ENCODE data around the gene ATP13A4. TPM values are rescaled to one million over a fixed set of nuclear protein-coding genes. Genes with fewer than 3 reads are reported as not detected.

Gene ATP13A4, protein sequence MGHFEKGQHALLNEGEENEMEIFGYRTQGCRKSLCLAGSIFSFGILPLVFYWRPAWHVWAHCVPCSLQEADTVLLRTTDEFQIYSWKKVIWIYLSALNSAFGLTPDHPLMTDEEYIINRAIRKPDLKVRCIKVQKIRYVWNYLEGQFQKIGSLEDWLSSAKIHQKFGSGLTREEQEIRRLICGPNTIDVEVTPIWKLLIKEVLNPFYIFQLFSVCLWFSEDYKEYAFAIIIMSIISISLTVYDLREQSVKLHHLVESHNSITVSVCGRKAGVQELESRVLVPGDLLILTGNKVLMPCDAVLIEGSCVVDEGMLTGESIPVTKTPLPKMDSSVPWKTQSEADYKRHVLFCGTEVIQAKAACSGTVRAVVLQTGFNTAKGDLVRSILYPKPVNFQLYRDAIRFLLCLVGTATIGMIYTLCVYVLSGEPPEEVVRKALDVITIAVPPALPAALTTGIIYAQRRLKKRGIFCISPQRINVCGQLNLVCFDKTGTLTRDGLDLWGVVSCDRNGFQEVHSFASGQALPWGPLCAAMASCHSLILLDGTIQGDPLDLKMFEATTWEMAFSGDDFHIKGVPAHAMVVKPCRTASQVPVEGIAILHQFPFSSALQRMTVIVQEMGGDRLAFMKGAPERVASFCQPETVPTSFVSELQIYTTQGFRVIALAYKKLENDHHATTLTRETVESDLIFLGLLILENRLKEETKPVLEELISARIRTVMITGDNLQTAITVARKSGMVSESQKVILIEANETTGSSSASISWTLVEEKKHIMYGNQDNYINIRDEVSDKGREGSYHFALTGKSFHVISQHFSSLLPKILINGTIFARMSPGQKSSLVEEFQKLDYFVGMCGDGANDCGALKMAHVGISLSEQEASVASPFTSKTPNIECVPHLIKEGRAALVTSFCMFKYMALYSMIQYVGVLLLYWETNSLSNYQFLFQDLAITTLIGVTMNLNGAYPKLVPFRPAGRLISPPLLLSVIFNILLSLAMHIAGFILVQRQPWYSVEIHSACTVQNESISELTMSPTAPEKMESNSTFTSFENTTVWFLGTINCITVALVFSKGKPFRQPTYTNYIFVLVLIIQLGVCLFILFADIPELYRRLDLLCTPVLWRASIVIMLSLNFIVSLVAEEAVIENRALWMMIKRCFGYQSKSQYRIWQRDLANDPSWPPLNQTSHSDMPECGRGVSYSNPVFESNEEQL
- 20.5 TPM for total RNA-seq

DNA sequence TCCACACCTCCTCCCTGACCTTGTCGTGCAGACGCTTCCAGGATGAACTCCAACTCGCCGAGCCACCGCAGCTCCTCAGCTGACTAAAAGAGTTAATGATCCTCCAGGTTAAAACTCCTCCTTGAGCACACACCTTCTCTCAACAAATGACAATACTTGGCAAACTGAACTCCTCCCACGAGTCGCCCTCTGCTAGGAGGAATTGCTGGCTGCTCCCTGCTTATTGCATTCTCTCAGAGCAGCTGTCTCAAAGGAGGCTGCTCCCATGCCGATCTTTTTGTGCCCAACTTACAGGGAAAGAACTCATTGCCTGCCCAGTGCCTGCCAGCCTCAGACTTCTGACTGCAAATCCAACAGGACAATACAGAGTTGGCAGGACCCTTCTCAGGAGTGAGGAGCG lies at the start of gene ATP13A4:
Gene ATP13A4, minus strand, starts transcription at position 85 of the 400 bp plus-strand sequence. CDS start 96 bp downstream, outside the sequence.
- ATAC-seq: peak; percentile 85

DNA sequence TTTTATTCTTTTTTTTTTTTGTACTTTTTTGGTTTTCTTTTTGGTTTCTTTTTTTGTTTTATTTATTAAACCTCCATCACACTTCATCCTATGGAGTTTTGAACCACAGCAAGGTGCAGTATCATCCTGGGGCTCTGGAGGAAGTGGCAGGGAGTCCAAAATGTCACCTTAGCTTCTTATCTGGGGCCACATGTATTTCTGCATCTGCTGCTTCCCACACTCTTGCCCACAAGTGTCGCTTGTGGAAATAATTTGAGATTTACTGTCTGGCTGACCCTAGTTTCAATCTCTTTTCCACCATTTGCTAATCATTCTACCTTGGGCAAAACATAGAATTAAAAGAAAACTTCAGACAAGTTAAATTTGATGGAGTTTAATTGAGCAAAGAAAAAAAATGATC lies 44.7 kb upstream of the ATP13A4 start:
- no peak for ATAC-seq

DNA sequence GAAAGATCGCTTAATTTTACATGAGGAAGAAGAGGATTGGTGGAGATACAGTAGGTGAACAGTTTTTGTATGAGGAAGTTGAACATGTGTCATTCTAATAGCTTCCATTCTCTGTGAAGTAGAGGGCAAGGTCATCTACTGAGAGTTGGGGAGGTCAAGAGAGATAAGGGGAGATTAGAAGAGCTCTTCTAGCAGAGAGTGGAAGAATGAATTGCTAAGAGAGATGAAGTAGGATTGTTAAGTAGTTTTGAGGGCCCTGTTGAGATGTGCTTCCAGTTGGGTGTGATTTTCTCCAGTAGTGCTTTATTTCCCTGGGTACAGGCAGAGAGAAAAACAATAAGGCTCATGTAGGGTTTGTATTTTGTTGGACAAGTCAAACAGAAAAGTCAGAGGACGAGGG lies 43.5 kb upstream of the ATP13A4 start:
- ATAC-seq: no peak

DNA sequence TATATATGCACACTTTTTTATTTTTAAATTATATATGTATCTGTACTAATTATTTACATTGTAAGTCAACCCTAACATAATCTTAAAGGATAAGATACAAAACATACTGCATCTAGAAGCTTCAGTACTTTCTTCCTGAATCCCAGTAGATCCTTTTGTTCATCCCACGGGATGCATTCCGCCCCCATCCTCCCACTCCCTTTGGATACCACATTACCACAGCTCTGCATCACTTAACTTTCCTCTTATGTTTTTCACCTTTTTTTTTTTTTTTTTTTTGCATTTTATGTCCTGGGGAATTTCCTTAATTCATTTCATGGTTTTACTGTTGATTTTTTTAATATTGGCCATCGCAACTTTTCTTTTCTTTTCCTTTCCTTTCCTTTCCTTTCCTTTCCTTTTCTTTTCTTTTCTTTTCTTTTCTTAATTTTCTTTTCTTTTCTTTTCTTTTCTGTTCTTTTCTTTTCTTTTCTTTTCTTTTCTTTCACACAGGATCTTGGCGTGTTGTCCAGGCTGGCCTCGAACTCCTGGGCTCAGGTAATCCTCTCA lies 41.3 kb upstream of the ATP13A4 start:
- no peak for ATAC-seq

DNA sequence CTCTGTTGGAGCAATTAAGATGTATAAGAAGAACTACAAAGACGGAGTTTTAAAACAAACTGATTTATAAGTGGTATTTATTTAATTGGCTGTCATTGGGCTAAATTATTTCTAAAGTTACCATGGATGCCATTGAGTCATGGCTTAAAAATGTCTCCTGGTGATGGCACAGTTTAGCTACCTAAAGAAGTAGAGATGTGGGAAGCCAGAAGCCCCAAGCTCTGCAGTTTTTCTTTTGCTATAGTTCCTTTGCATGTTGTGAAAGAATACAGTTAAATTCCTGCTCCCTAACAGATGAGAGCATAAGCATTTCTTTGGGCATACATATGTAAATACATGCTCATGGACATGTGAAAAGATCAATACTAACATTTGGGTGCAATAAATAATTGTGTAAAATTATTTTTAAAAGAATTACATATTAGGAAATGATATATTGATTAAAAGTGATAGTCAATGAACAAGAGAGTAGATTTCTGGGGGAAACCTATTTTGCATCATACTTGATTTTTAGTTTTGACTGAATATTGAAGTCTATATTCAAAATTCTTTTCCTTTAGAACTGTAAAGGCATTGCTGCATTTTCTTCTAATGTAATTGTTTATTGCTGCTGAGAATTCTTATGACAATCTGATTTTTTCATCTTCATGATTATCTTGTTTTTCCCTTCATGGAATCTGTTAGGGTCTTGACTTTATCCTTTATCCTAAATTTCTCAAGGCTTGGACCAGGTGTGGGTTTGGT lies 40.4 kb upstream of the ATP13A4 start:
- ATAC-seq: no peak

DNA sequence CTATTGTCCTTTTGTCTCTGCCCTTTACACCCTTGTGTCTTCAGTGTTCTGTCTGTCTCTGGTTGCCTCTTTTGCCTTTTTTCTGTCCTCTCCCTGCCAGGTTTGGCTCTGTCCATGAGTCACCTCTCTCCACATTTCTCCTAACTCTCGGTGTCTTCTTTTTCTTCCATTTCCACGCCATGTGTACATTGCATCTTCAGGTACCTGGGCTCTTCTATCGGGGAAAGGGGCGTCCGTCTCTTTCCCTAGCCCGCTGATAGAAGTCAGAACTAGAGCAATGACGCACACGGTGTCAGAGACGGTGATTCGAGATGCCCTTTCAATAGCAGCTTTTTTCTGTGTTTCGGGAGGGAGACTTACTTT lies 39.0 kb upstream of the ATP13A4 start:
- peak; percentile 6 for ATAC-seq

DNA sequence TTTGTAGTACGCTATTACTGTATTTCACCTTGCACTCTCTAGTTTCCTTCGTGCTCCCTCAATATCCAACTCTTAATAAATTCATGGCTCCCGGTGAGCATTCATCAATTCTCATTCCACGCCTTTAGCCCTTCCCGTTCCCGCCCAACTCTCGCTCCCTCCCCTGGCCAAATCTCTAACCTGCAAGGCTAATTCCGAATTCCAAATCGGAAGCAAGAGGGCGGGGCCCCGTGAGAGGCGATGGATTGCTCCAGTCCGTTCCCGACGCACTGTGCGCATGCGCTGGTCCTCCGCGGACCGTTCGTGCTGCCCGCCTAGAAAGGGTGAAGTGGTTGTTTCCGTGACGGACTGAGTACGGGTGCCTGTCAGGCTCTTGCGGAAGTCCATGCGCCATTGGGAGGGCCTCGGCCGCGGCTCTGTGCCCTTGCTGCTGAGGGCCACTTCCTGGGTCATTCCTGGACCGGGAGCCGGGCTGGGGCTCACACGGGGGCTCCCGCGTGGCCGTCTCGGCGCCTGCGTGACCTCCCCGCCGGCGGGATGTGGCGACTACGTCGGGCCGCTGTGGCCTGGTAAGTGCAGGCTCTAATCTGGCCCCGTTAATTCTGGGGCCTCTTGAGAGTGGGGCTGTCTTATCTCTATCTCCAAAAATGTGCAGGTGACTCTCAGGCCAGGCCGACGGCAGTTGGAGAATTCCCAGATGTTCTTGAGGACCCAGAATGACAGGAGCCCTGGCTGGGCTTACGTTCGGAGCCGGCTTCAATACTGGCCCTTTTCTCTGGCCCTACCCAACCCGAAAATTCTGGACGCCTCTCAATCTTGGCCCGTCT lies 38.4 kb upstream of the ATP13A4 start, which contains the start of gene OPA1:
Gene OPA1, plus strand, starts transcription at position 368 of the 827 bp plus-strand sequence. Its CDS starts 170 bp downstream, at position 538.
- ATAC-seq: peak; percentile 97

DNA sequence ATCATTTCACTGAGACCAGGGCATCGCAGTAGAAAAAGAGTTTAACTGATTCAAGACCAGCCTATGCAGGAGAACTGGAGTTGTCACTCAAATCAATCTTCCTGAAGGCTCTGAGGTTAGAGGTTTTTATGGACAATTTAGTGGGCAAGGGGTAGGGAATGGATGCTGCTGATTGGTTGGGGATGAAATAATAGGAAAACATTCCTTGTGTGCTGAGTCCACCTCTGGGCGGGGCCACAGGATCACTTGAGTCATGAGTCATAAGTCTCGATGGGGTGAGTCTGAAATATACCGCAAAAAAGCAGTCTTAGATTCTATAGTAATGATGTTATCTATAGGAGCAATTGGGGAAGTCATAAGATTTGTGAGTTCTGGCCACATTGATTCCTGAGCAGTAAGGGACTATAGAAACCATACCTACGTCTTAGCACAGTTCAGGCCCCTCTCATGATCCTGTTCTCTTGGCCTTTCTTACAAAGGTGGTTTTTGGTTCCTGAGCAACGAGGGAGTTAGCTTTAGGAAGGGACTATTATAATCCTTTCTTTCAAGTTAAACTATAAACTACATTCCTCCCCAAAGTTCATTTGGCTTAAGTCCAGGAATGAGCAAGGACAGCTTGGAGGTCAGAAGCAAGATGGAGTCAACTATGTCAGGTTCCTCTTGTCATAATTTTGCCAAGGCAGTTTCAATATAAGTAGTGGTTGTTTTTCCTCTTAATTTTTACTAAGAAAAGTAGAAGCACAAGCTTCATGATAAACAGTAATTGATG lies 35.6 kb upstream of the ATP13A4 start:
- peak; percentile 47 for ATAC-seq

DNA sequence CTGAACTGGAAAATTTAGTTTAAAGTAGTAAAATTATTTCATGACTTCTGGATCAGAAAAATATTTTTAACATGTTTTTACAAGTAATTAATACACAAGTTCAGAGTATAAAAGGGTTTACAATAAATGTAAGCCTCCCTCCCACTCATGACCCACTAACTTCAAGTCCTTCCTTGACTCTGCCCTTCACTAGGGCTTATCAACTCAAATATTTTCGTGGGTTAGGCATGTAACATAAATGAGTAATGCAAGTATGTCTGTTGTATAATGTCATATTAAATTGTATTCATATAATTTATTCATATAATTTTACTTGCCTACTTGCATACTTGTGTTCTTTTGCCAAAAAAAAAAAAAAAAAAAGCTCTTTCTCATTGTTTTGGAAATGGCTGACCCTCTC lies 34.9 kb upstream of the ATP13A4 start:
- ATAC-seq: no peak

DNA sequence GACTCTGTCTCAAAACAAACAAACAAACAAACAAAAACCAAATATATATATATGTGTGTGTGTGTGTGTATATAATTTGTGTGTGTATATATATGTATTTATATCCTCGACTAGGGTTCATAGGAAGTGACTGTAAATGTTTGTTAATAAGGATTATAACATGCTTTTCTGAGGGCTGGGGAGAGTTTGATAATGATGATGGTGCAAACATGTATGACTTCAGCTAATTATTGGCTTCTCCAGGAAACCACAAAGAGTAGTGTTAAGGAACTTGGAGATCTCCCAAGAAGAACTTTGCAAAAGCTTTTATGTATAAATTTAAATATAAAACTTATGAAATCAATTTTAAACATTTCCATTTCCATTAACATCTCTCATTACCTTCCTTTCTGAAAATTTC lies 34.4 kb upstream of the ATP13A4 start:
- no peak for ATAC-seq

DNA sequence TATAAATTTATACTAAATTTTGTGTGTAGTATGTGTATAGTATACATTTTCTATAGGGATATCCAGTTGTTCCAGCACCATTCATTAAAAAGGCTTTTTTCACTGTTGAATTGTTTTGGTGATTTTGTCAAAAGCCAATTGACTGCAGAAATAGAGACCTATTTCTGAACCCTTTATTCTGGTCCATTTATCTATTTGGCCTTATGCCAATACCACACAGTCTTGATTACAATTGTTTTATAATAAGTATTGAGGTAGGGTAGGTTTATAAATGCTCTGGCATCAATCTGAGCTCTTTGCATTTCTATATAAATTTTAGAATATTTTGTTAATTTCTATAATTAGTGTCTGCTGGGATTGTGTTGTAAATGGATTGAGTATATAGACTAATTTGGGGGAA lies 31.8 kb upstream of the ATP13A4 start:
- ATAC-seq: no peak

DNA sequence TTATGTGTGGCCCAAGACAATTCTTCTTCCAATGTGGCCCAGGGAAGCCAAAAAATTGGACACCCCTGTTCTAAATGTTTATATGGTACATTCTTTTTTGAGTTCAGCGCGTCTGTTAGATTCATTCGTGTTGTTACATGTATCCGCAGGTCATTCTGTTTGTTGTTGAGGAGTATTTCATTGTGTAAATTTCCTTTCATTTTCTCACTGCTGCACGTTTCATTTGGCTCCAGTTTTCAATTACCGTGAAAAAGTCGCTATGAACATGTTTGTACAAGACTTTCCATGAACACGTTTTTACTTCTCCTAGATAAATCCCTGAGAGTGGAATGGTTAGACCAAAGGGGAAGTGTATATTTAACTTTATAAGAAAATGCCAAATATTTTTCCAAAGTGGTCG lies 30.8 kb upstream of the ATP13A4 start:
- ATAC-seq: peak; percentile 61

DNA sequence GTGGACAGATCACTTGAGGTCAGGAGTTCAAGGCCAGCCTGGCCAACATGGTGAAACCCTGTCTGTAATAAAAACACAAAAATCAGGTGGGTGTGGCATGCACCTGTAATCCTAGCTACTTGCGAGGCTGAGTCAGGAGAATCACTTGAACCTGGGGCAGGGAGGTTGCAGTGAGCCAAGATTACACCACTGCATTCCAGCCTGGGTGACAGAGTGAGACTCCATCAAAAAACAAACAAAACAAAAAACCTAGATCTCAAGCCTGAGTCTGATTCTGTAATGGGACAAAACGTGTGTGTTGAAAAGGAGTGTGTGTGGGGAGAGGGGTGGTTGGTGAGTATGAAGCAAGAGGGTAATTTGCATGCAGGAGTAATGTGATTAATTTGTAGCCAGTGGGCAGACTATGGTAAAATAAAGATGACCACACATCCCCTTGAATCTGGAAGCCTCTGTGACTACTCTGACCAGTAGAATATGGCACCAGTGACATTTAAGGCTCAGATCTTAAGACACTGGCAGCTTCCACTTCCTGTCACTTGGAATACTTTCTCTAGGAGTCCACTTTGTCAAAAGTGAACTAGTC lies 19.9 kb upstream of the ATP13A4 start:
- ATAC-seq: no peak

DNA sequence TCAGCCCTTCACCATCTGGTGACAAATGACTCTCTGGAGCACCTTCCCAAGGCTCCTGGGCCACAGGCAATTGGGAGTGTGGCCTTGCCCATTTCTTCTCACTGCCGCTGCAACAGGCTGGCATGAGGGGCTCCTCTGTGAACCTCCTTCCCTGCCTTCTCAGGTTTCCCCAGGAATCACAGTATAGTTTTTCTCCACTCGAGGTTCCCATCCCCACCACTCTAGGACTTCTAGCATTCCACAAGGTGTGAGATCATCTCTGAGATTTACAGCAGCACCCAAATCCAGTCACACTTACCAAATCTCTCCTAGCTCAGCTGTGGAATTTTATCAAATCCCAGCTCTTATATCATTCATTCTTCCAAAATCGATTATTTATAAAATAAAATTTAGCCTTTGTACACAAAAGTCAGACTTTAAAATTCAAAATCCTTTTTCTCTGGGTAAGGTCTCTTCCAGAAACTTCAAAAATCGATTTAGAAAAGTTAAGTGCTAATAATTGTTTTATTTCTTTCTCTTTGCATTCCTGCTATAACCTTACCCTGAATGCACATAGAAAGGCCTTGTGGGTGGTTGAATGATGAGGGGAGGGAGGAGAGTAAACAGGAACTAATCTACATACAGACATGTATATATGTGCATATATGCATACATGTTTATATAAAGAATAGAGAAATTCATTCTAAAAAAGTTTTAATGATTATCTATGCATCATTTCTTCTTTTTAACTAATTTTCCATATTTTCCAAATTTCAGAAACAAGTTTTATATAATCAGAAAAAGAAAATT lies 18.9 kb upstream of the ATP13A4 start:
- no peak for ATAC-seq

DNA sequence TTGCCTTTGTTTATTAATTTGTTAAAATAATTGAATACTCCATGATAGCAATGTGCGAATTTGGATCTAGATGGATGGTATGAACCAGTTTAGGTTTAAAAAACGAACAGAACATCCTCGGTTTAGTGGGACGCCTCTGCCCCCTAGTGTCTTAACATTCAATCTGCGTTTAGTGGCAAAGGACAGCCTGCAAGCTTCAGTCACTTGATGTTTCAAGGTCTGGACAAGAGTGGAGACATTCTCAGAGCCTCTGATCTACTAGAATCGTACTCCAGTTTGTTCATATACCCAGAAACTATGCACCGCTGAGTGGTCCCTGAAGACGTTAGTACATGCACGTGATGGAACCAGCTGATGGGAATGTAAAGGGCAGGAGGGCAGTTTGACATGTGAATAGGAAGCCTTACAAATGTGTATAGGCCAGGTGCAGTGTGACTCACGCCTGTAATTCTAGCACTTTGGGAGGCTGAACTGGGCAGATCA lies 17.8 kb upstream of the ATP13A4 start:
- ATAC-seq: peak; percentile 84

DNA sequence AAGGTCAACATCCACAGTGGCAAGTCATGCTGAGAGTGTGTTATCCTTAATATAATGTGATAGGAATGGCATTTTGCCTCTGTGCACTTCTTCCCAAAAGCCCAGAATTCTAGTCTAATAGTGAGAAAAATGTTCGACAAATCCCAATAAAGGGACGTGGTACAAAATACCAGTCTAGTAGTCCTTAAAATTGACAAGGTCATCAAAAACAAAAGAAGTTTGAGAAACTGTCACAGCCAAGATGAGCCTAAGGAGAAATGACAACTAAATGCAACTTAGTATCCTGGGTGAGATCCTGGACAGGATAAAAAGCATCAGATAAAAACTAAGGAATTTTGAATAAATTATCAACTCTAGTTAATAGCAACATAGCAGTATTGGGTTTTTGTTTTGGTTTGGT lies 14.4 kb upstream of the ATP13A4 start:
- no peak for ATAC-seq

DNA sequence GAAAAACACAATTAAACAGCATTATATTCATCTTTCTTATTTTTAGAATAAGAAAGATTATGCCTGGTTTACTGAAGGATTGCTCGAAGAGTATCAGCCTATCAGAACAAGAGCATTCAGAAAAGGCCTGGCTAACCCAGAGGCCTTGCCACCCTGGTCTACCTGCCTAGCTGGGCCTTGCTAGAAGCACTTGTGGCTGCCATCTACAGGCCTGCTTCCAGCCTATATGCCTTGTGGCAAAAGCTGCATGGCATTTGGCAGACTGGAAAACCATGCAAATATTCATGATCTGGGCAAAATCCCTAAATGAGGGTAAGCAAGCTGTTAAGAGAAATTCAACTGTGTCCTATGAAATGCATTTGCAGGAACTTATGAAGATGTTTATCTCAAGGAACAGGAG lies 9.3 kb upstream of the ATP13A4 start:
- peak; percentile 82 for ATAC-seq

DNA sequence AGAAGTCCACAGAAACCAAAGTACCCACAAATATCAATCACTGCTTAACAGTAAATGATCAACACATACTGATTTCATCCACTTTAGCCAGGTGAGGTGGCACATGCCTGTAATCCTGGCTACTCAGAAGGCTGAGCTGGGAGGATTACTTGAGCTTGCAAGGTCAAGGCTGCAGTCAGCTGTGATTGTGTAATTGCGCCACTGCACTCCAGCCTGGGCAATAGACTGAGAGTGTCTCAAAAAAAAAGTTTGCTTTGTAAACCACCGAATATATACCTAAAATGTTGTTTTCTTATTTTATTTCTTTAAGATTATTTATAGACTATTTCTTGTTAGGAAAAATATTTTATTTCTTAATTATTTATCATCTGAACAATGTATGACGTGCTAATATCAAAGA lies 8.7 kb upstream of the ATP13A4 start:
- ATAC-seq: peak; percentile 42

DNA sequence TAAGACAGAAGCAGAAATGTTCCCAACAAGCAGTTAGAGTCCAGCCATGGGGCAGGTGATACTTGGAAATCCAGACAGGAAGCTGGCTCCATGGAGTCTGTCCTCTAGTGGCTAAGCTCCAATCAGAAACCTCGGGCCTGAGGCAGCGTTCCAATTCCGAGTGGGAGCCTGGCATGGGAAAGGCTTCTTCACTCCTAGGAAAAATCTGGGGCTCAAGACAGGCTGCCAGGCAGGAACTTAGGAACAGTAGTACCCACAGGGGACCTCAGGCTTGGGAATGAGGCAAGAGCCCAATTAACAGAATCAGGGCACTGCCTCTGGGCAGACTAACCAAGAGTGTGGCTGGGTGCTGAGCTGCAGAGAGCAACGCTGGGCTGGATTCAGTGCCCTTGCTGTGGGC lies 6.2 kb upstream of the ATP13A4 start:
- ATAC-seq: no peak
